HG02678 (cell line): ENCODE data around the gene DAGLA.
A peak's percentile ranks its signal among the peaks of the same experiment; 100 is the strongest.

ENCODE experiments used
- ATAC-seq: cut with Tn5 transposase; IDR thresholded peaks from one replicate; pipeline ENCODE4 v1.9.1; 2021; ENCODE audit warnings: mild to moderate bottlenecking, moderate library complexity; ENCODE audit not compliant: unreplicated experiment

Gene DAGLA

GRCh38 chr11:61744609-61745156 lies 64.5 kb downstream of the DAGLA start:
- no peak for ATAC-seq

- ATAC-seq: no peak
These were observed 65.7 kb downstream of the DAGLA start for GRCh38 chr11:61745781-61746441.

GRCh38 chr11:61746442-61747191 lies 66.4 kb downstream of the DAGLA start:
- ATAC-seq: no peak

DNA sequence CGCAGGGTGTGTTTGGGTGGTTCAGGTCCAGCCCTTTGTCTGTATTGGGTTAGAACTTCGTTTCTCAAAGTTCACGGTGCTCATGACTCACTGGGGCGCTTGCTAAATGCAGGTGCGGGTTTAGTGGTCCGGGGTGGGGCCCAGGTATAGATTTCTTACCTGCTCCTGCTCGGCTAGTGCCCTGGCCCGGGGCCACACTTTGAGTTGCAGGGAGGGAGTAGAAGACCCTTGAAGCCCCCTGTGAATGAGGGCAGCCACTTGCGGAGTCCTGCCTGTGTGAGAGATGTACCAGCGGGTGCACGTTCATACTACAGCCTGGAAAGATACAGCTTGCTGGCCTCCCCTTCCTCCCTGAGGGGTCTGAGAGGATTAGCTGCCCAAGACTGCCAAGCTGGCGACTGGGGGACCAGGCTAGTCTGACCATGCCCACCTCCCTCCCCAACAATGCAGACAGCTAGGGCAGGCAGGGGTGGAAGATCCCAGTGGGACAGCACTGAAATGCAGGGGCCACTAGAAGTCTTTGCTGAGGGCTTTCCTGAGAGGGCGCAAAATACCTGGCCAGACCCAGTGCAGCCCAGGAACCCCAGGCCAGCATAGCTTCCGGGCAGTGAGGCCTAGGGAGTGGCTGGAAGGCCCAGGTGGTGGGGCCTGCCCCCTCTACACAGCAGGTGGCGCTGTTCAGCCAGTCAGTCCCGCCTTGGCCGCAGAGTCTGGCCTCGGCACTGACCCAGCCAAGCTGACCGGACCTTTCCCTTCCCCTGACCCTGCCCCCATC lies 67.2 kb downstream of the DAGLA start:
- no peak for ATAC-seq

GRCh38 chr11:61747967-61748285 lies 67.7 kb downstream of the DAGLA start:
- ATAC-seq: no peak

- ATAC-seq: no peak
These were observed 69.5 kb downstream of the DAGLA start for GRCh38 chr11:61749591-61750217.

GRCh38 chr11:61750631-61751273 lies 70.6 kb downstream of the DAGLA start:
- no peak for ATAC-seq

DNA sequence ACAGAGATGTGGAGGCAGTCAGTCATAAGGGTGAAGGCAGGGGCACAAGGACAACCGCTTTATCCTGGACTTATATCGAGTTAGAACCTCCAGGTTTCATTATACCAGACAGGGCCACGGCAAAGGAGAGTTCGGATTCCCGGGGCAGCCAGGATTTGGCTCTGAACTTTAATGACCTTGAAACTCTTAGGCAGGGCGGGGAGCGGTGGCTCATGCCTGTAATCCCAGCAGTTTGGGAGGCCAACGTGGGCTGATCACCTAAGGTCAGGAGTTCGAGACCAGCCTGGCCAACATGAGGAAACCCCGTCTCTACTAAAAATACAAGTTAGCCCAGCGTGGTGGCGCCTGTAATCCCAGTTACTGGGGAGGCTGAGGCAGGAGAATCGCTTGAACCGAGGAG lies 71.2 kb downstream of the DAGLA start:
- no peak for ATAC-seq

DNA sequence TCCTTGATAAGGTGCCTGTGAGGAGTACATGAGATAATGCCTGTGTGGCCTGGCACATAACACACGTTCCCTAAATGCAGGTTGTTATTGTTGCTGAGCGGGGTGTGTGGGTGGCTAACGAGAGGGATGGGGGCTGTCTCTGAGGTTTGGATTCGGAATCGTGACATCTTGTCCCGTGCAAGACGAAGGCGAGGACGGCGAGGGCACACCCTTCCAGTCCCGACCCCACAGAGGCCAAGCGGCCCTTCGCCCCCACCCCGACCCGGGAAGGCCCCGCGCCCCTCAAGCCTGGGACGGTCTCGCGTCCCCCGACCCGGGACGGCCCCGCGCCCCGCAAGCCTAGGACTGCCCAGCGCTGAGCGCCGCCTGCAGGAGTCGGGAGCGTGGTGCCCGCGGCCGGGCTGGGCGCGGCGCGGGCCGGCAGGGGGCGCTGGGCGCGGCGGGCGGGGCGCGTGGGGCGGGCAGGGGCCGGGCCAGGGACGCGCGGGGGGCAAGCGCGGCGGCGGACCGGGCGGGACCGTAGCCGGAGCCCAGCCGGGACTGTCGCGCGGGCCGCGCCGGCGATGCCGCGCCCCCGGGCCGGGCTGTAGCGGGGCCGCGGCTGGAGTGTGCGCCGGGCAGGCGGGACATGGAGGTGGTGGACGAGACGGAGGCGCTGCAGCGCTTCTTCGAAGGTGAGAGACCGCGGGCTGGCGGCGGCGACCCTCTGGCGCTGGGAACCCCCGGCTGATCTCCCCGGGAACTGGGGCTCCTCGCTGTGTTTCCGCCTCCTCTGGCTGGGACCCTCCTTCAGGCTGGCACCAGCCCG lies 72.1 kb downstream of the DAGLA start, which contains the start of gene MYRF:
Gene MYRF, plus strand, starts transcription at position 520 of the 808 bp plus-strand sequence. Its CDS starts 109 bp downstream, at position 629.
- ATAC-seq: no peak

DNA sequence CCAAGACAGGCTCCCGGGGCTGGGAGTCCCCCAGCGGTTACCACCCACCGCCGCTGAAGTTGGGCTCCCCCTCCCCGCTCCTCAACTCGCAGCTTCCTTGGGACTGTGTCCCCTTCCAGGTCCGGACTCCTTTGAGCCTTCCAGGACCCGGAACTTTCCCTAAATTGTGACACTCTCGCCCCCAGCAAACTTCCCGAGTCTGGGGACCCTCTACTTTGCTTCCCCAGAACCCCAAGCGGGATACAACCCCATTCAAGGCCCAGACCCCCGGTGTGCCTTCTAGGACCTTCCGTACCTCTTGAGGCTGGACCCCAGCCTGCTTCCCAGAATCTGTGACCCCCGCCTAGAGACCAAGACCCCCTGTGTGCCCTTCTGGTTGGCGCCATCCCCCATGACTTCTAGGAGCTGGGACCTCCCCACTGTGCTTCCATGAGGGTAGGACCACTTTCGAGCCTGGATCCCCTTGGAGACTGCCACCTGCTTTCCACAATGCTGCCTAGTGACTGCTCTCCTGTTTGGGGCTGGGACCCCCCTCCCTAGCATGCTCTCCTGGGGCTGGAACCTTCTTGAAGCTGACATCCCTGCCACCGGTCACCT lies 72.8 kb downstream of the DAGLA start:
- ATAC-seq: no peak

DNA sequence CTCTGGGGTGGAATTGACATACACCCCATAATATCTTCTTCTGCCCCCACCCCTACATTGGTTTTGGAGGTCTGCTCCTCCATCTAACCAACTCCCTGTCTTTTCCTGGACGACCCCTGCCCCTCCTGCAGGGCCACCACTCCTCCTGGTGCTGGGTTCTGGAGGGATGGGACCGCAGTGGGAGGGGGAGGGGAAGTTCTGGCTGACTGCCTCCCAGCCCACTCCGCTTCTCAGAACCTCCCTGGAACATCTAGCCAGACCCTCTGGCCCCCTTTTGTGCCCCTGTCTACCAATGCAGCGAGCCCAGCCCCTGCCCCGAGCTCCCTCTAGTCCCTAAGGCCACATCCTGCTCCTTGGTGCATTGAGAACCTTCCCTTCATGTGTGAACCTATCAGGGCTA lies 73.5 kb downstream of the DAGLA start:
- ATAC-seq: no peak

DNA sequence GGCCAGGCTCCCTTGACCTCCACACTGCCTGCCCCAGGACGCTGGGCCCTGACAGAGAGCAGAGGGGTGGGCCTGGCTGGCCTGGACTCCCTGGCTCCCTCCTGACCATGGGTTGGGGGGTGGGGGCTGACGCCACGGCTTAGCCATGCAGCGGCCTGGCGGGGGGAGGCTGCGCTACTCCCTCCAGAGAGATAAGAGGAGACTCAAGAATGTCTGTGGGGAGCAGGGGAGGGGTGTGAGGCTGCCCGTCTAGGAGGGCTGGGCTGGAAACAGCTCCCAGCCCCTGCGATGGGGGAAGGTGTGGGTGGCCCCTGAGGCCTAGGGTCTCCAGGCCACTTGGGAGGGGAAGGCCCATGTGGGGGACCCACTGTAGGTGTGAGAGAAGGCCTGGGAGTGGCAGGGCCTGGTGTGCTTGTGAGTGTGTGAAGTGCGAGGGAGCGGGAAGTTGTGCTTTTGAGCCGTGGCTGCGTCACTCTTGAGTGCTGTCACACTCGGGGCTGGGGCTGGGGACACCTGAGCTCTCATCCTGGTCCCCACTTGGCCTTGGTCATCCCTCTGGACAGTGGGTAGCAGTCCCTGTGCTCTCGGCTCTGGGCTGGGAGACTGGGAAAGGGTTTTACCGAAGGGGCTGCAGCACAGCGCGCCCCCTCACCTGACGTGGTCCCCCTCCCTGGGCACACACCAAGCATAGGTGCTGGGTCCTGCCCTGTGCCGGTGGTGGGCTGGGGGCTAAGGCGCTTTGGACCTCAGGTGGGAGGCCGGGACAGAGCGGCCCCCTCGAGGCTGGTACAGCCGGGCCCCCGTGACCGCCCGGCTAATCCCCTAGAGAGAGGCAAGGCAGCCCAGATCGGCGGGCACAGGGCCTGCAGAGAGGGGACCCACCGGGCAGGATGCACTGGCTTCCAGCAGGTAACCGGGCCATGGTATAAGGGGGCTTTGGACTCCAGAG lies 74.6 kb downstream of the DAGLA start:
- ATAC-seq: no peak

GRCh38 chr11:61756147-61756451 lies 75.9 kb downstream of the DAGLA start:
- ATAC-seq: no peak

DNA sequence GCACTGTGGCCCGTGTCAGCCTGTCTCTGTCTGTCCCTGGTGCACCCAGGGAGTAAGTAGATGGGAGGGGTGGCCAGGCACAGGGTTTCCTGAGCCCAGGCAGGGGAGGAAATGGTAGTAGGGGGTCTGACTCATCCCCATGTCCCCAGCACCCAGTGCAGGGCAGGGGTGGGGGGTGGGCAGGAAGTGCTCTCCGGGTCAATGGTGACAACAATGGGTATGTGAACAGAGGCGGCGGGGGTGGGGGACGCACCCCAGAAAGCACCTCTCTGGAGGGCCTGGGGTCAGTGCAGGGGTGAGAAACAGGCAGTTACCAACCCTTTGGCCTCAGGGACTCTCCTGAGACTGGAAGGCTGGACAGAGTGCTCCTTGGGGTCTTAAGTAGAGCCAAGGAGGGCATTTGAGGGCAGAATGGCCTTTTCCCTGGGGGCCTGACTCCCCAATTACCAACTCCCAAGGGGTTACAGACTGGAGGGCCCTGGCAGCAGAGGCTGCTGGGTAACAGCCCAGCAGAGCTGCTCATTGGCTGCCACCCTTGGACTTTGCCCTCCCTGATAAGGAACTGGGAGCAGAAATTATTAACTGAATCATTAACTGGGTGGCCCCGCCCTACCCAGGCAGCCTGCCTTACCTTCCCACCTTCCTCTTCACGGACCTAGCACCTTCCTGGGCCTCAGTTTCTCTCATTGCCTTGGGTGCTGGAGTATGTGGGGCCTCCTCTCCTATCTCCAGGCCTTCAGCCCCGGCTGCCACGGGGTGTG lies 76.4 kb downstream of the DAGLA start:
- peak; percentile 35 for ATAC-seq

DNA sequence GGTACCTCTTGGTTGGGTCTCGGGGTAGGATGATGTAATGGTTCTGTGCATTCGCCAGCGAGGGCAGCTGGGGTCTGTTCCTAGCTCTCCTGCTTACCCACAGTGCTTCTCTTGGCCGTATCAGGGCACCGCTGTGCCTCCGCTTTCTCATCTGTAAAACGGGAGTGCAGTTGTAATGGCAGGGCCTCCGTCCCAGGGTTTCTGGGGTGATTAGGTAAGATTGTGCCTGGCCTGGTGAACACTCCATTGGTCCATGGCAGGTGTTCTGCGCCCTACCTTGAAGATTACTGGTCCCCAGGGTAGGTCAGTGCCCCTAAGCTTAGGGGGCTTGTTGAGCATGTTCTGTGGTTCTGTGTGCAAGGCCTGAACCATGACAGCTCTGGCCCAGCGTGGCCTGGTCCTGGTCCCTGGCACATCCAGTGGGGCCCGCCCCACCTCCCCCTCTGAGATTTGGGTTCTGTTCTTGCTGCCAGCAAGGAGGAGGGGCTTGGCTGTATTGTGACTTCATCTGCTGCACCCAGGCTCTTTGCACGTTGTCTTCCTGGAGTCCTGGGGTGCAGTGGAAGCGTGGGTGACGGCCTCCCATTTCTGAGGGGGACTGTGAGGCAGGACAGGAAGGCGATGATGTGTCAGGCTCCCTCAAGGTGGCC lies 77.1 kb downstream of the DAGLA start:
- no peak for ATAC-seq

GRCh38 chr11:61760946-61761345 lies 80.8 kb downstream of the DAGLA start:
- ATAC-seq: no peak
